HK-2 (cell line): ENCODE results near the gene GGCX.
"Not testable (repeated sequence)": the region's sequence is repeated elsewhere in the genome, so short reads cannot be mapped to it uniquely, and the experiment has no call there.

Source experiments
- DNase-seq: peaks from one replicate; pipeline ENCODE4 v3.0.0-alpha.2; 2018; ENCODE audit not compliant: unreplicated experiment

The GGCX gene

DNA sequence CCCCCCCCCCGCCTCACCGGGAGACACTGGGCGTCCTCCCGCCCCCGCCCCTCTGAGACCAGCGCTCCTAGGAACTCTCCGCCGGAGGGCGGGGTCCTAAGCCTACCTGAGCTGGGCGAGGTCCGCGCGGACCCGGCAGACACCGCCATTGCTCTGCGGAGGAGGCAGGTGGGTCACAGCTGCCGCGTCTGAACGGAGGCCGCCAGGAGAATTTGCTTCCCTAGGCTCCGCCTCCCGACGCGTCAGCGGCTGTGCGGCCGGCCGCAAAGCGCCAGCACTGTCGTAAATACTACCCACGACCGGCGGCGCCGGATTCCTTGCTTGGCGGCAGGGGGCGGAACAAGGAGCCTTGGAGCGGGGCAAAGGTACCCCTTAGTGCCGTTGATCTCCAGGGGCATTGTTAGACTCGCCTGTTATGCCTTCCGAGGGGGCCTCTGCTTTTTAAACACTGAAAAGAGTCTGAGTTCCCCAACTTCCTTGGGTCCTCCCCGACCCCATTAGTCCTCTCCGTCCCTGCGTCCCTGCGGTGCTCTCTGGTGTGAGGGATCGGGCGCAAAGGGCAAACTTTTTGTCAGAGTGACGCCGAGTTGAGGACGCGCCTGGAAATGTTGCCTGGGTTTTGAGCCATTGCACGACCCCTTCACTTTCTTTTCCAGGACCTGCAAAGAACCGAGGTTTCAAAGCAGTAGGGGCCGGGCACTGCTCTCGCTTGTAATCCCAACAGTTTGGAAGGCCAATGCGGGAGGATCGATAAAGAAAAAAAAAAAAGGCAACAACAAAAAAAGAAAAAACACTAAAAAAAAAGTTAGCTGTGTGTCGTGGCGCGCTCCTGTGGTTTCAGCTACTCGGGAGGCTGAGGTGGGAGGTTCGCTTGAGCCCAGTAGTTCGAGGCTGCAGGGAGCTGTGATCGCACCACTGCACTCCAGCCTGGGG lies at the start of gene GGCX:
Gene GGCX, minus strand, starts transcription at position 214 of the 933 bp plus-strand sequence. Its CDS starts 65 bp downstream, at position 149.
- DNase-seq, result peak; percentile 94

DNA sequence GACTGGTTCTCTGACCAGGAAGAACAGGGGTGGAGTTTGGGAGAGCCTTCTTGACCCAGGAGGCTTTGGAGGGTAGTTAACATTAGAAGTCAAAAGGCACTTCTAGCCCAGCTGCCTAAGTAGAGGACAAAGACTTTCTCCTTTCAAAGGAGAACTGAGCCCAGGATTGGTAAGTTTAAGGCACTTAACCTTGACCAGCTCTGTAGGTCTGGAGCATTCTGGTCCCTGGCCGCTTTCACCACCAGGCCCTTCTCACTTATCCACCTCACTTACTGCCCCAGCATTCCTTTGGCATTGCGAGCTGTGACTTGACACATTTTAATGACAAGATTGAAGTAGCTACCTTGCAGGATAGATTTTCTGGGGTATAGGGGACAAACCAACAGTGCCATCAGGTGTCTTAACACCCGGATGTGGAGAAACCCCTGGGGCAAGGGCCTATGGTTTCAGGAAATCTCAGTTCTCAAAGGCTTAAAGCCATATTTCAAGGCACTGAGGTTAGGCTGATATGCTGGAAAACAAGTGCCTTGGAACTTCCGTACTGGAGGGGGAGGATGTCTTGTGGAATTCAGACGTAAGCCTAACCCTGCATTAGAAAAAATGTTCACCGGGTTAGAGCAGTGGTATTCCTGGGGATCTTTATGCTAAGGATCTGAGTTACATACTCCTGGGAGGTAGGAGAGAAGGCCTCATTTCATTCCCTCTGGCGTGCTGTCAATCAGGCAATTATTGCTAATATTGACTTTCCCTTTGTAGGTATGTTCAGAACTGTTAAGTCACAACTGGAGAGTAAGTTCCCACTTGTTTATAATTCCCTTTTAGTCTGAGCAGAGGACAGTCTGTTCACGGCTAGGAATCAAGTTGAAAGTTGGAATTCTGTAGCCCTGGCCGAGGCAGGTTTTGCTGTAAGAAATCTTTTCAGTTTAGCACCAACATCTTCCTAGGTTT lies 46.2 kb upstream of the GGCX start:
- DNase-seq, result no peak

DNA sequence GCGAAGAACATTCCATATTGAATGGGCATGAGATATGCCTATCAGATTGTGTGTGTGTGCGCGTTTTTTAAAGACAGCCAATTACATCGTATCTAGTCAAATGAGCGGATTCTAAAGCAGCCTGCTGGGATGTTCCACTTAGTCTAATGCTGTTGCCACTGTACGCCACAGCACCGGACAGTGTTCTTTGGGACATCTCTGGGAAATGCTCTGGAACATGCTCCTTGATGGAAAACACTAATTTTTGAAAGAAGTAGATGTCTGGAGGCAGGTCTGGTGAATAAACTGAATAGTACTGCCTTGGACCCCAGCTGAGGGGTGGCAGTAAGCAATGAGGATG lies 44.8 kb upstream of the GGCX start:
- no peak for DNase-seq

DNA sequence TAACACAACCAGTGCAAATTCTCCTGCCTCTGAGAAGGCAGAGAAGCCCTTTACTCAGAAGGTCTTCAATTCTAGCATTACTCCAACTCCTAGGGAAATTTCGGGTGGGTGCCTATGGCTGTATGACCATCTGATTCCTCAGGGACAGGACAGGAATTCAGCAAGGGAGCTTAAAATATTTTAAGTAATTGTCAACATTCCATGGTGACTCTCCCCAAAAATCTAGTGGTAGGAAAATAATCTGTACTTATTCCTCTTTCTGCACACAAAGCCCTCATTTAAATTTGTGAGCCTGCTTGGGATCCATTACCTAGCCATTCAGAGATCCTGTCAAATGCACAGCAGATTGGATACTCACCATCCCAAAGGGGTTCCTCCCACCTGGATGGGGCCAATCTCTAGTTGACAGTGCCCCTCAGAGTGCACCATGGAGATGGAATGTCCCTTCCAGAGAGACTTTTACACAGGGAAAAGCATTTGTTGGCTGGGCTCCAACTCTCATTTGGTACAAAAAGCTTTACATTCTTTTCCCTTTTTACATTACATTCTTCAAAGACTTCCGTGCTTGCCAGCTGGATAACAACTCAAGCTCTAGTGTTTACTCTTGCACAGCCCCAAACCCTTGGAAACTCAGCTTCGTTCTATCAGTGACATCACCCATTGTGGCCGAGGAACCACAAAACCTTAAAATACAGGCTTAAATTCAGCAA lies 44.3 kb upstream of the GGCX start:
- DNase-seq, result no peak

DNA sequence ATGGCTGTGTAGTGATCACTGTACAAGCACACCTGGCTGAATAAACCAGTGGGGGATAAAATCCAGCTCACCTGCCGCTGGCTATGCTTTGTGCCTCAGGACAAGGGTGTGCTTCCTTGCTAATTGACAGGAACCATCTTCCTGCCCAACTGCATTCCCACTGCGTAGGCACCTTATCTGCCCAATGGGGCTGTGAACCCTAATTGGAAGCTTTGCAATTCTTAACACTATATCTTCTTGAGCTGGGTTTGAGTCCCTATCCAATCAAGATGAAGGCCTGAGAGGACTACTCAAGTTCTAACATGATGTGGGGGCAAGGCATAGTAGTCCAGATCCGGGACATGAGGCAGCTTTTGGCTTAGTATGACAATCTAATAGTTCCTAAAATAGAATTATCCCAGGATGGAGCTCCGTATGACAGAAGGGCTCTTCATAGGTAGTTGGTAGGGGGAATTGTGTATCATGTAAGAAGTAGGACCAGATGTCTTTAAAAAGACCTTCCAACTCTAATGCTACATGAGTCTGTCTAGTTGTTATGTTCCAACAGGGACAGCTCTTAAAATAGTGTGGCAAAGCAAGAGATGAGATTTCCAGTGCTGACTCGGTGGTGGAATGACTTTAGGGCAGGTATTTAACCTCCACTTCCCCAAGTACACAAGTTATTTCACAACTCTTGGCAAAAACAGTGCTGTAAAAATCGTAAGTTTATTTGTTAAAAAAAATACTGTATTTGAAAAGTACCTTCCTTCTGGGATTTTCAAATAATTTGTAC lies 43.5 kb upstream of the GGCX start:
- DNase-seq, result no peak

DNA sequence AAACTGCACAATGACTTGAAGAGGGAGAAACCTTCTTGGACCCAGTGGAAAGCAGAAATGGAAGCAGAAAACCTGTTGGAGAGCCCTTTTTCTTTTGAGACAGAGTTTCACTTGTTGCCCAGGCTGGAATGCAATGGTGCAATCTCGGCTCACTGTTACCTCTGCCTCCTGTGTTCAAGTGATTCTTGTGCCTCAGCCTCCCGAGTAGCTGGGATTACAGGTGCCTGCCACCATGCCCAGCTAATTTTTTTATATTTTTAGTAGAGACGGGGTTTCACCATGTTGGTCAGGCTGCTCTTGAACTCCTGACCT lies 42.8 kb upstream of the GGCX start:
- not testable (repeated sequence) for DNase-seq

DNA sequence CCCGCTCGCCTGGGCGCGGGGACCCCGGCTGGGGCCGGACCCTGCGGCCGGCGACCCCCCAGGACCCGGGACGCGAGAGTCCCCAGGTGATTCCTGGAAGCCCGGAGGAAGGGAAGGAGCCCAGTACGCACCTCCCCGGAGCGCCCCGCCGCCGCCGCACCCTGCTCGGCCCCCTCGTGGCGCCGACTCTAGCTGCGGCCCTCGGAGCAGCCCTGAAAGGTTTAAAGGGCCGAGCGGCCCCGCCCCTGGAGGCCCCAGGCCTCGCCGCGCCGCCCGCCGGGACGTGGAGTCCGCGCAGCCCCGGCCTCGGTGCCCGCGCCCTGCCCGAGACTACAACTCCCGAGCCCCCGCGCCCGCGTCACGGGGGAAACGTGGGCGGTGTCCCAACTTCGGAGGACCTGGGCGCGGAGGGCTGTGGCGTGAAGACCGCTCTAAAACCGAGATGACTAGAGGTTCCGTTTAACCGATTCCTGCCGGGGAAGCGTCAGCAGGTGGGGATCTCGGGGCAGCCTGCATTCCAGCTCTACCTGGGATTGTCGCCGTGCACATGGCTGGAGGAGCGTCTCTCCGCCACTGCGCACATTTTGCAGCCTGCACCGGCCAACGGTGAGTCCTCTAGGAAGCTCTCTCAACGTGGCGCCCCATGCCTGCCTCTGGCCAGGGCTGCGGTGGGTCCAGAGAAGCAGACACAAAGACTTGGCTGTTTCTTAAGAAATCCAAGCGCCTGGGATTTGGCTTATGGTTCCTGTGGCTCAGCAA lies 41.4 kb upstream of the GGCX start, which contains the start of gene TMEM150A:
Gene TMEM150A, minus strand, starts transcription at position 223 of the 759 bp plus-strand sequence. CDS start 750 bp downstream, outside the sequence.
- DNase-seq, result peak; percentile 89

DNA sequence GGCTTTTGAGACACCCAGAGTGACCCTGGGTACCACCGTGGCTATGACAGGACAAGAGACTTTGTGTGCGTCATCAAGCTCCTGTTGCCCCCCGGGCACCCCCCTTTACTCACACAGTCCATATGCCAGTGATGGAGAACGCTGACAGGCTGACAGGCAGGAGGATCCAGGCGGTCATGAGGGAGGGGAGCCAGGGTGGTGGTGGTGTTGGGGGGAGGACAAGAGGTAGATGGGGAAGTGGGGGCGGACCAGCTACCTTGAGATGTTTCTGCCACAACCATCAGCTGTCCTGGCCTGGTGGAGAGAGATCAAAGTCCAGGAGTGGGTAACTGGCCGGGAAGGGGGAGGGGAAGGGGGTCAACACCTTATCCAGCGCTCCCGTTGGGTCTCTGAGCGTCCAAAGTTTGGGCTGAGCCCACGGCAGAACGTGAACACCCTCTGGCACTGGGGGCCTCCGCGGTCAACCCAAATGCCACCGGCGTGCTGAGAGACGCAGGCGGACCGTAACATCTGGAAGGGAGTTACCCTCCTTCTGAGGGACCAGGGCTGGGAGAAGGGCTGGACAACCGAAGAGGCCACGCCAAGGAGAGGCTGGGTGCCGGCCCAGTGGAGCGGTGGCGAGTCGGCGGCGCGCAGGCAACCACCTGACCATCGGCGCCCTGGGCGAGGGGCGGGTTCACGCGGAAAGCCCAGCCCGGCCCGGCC lies 40.6 kb upstream of the GGCX start:
- DNase-seq, result peak; percentile 70

DNA sequence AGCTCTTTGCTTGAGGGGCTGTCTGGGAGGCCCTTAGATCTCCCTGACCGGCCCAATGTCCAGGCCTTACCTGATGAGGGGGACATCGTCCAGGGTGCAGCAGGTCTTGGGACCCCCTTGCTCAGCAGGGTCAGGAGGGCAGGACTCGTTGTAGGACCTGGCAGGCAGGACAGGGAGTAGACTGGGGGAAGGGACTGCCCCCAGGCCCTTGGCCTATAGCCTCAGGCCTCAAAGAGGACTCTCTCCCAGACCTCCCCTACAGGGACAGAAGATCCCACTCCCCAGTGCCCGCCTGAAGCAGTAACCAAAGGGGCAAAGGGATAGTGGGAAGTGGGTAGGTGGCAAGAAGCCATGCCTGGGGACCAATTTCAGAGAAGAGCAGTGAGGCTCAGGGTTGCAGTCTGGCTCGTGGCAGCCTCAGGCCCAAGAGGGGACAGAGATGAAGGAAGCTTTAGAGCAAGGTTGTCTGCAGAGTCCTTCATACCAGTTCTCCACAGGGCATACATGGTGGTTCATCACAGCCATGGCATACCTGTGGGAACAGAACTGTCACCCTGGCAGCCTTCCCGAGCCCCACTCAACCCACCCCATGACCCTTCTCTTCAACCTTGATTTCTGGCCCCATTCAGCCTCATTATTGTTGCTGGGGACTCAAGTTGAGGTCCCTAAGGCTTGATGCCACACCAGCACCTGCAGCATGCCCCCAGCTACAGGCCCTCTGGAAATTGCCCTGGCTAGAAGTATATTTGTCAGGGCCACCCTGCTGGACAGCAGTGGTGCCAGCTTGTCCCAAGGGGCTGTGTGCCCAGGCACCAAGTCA lies 39.9 kb upstream of the GGCX start:
- DNase-seq, result no peak

DNA sequence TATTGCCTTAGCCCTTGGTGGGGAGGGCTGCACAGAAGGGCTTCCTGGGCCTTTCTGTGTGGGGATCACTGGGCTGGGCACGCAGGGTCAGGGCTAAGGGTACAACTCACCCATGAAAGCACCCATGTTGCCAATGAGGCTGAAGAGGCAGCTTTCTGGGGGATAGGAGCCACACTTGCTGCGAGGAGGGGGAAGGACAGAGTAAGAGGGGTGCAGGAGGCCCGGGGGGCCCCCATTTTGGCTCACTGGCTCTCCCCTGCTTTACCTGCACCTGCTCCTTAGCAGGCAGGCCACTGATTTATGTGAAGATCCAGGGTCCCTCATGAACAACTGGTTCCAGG lies 38.9 kb upstream of the GGCX start:
- no peak for DNase-seq

DNA sequence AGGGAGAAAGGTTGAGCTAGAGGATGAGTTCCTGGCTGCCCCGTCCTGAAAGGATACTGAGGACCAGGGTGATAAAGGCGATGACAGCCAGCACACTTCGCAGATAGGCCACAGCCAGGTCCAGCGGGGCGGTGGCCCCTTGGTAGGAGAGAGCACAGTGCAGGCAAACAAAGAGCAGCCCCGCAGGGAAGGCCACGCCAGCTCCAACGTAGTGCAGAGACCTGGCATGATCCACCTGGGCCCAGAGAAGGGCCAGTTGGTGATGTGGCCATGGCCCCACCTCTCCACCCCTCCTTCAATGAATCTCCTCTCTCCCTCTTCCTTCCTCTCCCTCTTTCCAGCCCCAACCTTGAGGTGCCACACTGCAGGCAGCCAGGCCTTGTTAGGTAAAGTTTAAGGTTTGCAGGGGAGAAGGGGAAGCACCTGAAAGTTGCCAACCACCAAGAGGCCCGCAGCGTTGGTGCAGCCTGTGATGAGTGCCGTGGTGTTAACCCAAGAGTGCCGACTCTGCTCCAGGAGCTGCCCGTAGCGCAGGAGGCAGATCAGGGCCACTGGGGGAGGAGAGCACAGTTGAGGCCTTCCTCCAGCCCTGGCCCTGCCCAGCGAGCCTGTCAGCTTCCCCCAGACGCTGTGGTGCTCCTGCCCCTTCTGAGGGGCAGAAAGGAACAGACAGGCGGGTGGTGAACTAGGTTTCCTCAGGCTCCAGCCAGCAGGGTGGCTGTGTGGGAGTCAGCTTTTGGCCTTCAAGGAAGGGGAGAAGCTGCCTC lies 38.4 kb upstream of the GGCX start:
- no peak for DNase-seq

DNA sequence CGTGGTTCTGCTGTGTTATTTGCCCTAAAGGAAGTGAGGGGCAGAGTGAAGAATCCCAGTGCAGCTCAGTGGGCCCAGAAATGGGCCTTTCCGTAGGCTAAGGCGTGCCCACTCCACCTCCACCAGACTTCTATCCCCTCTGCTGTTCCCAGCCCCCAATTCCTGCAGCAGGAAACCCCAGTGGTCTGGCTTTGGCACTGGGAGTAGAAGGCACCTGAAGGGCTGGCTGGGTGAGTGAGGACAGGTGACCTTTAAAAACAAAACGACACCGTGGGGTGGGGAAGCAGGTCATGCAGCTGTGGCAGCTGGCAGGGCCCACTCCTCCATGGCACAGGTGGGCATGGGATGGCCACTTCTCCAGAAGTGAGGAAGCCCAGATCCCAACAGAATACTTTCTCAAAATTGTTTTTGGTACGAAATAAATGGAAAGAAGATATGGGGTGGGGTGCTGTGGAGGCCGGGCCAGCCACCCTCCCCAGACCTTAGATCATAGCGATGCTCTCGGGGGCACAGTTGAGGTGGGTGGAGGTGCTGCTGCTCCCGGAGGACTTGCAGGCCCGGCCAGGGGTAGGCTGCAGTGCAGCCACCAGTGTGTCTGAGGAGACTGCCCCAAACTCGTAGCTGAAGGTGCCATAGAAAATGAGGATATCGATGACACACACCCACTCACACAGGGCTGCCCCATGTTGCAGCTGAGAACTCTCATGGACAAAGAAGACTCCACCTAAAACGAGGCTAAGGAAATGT lies 37.5 kb upstream of the GGCX start:
- DNase-seq, result no peak

DNA sequence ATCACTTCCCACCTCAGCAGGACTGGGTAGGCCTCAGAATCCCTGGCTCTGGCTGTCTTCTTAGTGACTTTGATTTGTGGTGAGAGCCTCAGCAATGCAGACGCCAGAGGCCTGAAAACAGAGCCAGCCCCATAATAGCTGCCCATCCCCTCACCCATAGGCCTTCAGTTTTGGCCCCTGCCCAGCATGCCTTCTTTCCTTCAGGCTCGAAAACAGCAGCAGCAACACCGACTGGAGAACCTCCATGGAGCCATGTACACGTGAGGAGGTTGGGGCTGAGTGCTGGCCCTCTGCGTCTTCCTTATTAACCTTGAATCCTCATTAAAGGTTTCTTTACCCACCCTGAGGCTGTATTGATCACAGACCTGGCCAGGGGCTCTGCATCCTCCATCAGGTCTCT lies 35.9 kb upstream of the GGCX start:
- DNase-seq, result no peak

DNA sequence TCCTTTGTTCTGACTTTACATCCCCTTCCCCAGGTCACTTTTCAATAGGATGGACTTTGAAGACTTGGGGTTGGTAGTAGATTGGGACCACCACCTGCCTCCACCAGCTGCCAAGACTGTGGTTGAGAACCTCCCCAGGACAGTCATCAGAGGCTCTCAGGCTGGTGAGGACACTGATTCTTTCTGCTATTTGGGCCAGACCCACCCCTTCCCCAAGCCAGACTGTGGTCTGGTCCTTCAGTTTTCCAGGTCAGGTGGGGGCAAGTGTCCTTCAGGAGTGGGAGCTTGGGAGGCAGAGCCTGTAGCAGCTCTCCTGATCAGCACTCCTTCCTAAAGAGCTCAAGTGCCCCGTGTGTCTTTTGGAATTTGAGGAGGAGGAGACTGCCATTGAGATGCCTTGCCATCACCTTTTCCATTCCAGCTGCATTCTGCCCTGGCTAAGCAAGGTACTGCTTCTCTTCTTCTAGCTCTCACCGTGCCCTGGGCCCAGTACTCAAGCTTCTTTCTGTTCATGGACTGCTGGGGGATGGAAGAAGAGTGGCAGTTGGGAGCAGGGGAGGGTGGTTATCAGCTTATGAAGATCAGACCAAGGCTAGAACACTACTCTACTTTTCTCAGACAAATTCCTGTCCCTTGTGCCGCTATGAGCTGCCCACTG lies 35.3 kb upstream of the GGCX start:
- DNase-seq, result no peak

DNA sequence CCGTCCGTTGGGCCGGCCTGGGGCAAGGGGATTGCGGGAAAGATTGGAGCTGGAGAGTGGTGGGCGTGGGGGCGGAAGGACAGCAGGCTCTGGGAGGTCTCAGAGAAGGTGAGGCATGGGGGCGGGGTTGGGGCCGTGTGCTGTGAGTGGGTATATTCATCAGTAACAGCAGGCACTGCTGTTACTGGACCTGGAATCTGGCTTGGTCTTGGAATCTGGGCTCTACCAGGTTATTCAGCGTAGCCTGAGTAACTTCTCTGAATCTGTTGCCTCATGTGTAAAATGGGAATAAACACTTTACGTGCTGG lies 34.7 kb upstream of the GGCX start:
- no peak for DNase-seq

DNA sequence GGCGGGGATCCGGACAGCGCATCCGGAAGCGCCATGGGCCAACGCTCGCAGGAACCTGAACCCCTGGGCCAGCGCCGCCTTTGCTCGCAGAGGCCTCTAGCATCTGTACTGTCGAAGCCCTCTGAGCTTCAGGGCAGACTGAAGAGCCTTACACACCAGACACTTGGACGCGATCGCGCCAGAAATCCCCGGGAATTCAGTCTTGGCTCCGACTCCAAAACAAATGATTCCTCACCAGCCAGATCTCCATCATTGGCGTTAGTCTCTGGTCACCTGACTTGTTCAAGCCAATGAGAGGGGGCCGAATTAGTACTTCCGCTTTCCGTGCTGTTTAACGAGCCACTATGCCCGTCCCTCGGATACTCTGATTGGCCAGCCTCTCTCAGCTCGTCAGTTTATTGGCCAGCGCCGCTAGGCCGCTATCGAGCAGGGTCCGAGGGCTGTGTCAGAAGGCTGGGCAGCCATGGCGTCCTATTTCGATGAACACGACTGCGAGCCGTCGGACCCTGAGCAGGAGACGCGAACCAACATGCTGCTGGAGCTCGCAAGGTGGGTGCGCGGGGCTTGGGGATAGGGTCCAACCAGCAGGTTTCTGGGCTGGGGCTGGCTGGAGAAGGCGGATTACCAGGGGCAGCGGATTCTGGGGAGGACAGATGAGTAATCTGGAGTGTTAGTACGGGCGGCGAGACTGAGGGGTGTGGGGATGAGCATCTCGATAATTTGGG lies 34.2 kb upstream of the GGCX start, which contains the start of gene RNF181:
Gene RNF181, plus strand, starts transcription at position 445 of the 725 bp plus-strand sequence. Its CDS starts 19 bp downstream, at position 464.
- peak; percentile 95 for DNase-seq
